Glutamatergic neuron (in vitro differentiated cells): ENCODE results near the gene ALAD. TPM values are rescaled to one million over a fixed set of nuclear protein-coding genes. Genes with fewer than 3 reads are reported as not detected.
A peak's percentile ranks its signal among the peaks of the same experiment; 100 is the strongest.
"Not testable (repeated sequence)": the region's sequence is repeated elsewhere in the genome, so short reads cannot be mapped to it uniquely, and the experiment has no call there.

Source experiments
- DNase-seq: peaks from one replicate; pipeline ENCODE4 v3.0.0; 2022
- H3K27ac Mint-ChIP-seq: one replicate; pipeline ENCODE4 v1.8.0; 2020; ENCODE audit warnings: mild to moderate bottlenecking, mixed read lengths, inconsistent platforms; ENCODE audit not compliant: unreplicated experiment
- H3K27me3 Mint-ChIP-seq: one replicate; pipeline ENCODE4 v1.8.0; 2020; ENCODE audit warnings: mild to moderate bottlenecking, moderate library complexity, mixed read lengths, inconsistent platforms; ENCODE audit not compliant: unreplicated experiment
- H3K36me3 Mint-ChIP-seq: one replicate; pipeline ENCODE4 v1.8.0; 2020; ENCODE audit warnings: mild to moderate bottlenecking, mixed read lengths, inconsistent platforms; ENCODE audit not compliant: unreplicated experiment
- H3K4me1 Mint-ChIP-seq: one replicate; pipeline ENCODE4 v1.8.0; 2020; ENCODE audit warnings: mild to moderate bottlenecking, low read depth, mixed read lengths, inconsistent platforms; ENCODE audit not compliant: unreplicated experiment
- H3K4me3 Mint-ChIP-seq: one replicate; pipeline ENCODE4 v1.8.0; 2020; ENCODE audit warnings: mild to moderate bottlenecking, mixed read lengths, inconsistent platforms; ENCODE audit not compliant: unreplicated experiment
- H3K9me3 Mint-ChIP-seq: one replicate; pipeline ENCODE4 v1.8.0; 2020; ENCODE audit warnings: mild to moderate bottlenecking, moderate library complexity, mixed read lengths, inconsistent platforms; ENCODE audit not compliant: unreplicated experiment
- CTCF ChIP-seq: fragments of 200-600 bp; sonication (generic); IDR thresholded peaks from one replicate; pipeline ENCODE4 v1.5.0; 2021; ENCODE audit not compliant: partially characterized antibody, unreplicated experiment
- total RNA-seq: library from RNA; stranded (reverse); fragmentation: NEBNext Ultra II Directional; extraction: Animal tissue kit (Norgen Biotek cat#: 25700); gene quantifications from one replicate; pipeline ENCODE4 v1.2.1, GENCODE V29; 2021; ENCODE audit not compliant: unreplicated experiment

The ALAD gene
- total RNA-seq, 1 donor from 2014 or later: 39.0 TPM

- DNase-seq: no peak
- Mint-ChIP-seq H3K27ac (peak overlapping the region; percentile 92), H3K36me3 (no peaks in the 10 kb centered on the region), H3K4me3 (peak overlapping the region; percentile 98), H3K9me3 (peaks cover 8% of the 10 kb centered on the region), H3K27me3 (peaks cover 3% of the 10 kb centered on the region), H3K4me1 (peaks cover 2% of the 10 kb centered on the region)
- TF ChIP-seq CTCF: no peak
Observed at GRCh38 chr9:113409883-113410206, 8.8 kb upstream of the ALAD start.

GRCh38 chr9:113409481-113409880, 8.4 kb upstream of the ALAD start:
- Mint-ChIP-seq H3K4me3 (peak overlapping the region; percentile 98), H3K9me3 (peaks cover 8% of the 10 kb centered on the region), H3K36me3 (no peaks in the 10 kb centered on the region), H3K4me1 (peaks cover 2% of the 10 kb centered on the region), H3K27me3 (peaks cover 3% of the 10 kb centered on the region), H3K27ac (peak overlapping the region; percentile 92)
- DNase-seq: no peak
- no peak for TF ChIP-seq CTCF

- H3K4me3 Mint-ChIP-seq, H3K4me1 Mint-ChIP-seq, H3K27me3 Mint-ChIP-seq, H3K9me3 Mint-ChIP-seq, H3K36me3 Mint-ChIP-seq: not testable (repeated sequence)
- peak; percentile 80 for TF ChIP-seq CTCF
- H3K27ac Mint-ChIP-seq: peak overlapping the region; percentile 28
- peak; percentile 76 for DNase-seq
Observed at GRCh38 chr9:113406873-113407511, 5.9 kb upstream of the ALAD start.

GRCh38 chr9:113406353-113406752, 5.3 kb upstream of the ALAD start:
- not testable (repeated sequence) for H3K4me1 Mint-ChIP-seq, H3K4me3 Mint-ChIP-seq, DNase-seq, H3K27me3 Mint-ChIP-seq, H3K36me3 Mint-ChIP-seq, H3K9me3 Mint-ChIP-seq, H3K27ac Mint-ChIP-seq

GRCh38 chr9:113403646-113404045, 2.6 kb upstream of the ALAD start:
- H3K27ac Mint-ChIP-seq: no peak overlapping the region
- no peak for DNase-seq
- H3K4me3 Mint-ChIP-seq: no peak overlapping the region
- H3K4me1 Mint-ChIP-seq: no peaks in the 10 kb centered on the region
- H3K27me3 Mint-ChIP-seq: no peaks in the 10 kb centered on the region
- no peak for TF ChIP-seq CTCF
- H3K36me3 Mint-ChIP-seq: no peaks in the 10 kb centered on the region
- no peaks in the 10 kb centered on the region for H3K9me3 Mint-ChIP-seq
